ENCODE data around the gene ELMOD1. TPM values are rescaled to one million over a fixed set of nuclear protein-coding genes. Genes with fewer than 3 reads are reported as not detected.

The ELMOD1 gene
- total and polyA plus RNA-seq, 10 of the 15 experiments (the other 5 are each of a cell fraction or from before 2014, with no cell fraction given) = not detected

- TF ChIP-seq, protein P1, sequence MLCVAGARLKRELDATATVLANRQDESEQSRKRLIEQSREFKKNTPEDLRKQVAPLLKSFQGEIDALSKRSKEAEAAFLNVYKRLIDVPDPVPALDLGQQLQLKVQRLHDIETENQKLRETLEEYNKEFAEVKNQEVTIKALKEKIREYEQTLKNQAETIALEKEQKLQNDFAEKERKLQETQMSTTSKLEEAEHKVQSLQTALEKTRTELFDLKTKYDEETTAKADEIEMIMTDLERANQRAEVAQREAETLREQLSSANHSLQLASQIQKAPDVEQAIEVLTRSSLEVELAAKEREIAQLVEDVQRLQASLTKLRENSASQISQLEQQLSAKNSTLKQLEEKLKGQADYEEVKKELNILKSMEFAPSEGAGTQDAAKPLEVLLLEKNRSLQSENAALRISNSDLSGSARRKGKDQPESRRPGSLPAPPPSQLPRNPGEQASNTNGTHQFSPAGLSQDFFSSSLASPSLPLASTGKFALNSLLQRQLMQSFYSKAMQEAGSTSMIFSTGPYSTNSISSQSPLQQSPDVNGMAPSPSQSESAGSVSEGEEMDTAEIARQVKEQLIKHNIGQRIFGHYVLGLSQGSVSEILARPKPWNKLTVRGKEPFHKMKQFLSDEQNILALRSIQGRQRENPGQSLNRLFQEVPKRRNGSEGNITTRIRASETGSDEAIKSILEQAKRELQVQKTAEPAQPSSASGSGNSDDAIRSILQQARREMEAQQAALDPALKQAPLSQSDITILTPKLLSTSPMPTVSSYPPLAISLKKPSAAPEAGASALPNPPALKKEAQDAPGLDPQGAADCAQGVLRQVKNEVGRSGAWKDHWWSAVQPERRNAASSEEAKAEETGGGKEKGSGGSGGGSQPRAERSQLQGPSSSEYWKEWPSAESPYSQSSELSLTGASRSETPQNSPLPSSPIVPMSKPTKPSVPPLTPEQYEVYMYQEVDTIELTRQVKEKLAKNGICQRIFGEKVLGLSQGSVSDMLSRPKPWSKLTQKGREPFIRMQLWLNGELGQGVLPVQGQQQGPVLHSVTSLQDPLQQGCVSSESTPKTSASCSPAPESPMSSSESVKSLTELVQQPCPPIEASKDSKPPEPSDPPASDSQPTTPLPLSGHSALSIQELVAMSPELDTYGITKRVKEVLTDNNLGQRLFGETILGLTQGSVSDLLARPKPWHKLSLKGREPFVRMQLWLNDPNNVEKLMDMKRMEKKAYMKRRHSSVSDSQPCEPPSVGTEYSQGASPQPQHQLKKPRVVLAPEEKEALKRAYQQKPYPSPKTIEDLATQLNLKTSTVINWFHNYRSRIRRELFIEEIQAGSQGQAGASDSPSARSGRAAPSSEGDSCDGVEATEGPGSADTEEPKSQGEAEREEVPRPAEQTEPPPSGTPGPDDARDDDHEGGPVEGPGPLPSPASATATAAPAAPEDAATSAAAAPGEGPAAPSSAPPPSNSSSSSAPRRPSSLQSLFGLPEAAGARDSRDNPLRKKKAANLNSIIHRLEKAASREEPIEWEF (IDR thresholded peaks at IDR 0.05; ENCODE audit: insufficient replicate concordance, low read depth, low read length) = no peak
- TF ChIP-seq NFXL1 (IDR thresholded peaks at IDR 0.05; ENCODE audit: borderline replicate concordance) = no peak
- TF ChIP-seq, protein P2, sequence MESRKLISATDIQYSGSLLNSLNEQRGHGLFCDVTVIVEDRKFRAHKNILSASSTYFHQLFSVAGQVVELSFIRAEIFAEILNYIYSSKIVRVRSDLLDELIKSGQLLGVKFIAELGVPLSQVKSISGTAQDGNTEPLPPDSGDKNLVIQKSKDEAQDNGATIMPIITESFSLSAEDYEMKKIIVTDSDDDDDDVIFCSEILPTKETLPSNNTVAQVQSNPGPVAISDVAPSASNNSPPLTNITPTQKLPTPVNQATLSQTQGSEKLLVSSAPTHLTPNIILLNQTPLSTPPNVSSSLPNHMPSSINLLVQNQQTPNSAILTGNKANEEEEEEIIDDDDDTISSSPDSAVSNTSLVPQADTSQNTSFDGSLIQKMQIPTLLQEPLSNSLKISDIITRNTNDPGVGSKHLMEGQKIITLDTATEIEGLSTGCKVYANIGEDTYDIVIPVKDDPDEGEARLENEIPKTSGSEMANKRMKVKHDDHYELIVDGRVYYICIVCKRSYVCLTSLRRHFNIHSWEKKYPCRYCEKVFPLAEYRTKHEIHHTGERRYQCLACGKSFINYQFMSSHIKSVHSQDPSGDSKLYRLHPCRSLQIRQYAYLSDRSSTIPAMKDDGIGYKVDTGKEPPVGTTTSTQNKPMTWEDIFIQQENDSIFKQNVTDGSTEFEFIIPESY (IDR thresholded peaks at IDR 0.05) = no peak
- TF ChIP-seq YY1 (IDR thresholded peaks at IDR 0.05; ENCODE audit: low read depth, low read length) = peak; percentile 100
- TF ChIP-seq PML (IDR thresholded peaks at IDR 0.05; ENCODE audit: low read length) = peak; percentile 78; the same call in 1 of the 2 replicates
- 0 out of 2 replicates have a peak, but pooled peaks have one; percentile 9 for TF ChIP-seq RFX5 (IDR thresholded peaks at IDR 0.05; ENCODE audit: low read depth, low read length)
- TF ChIP-seq BRCA1 (IDR thresholded peaks at IDR 0.05; ENCODE audit: low read depth, low read length) = no peak
- TF ChIP-seq ZBTB11 (CRISPR knock-in tag; IDR thresholded peaks at IDR 0.05) = no peak
- peak; percentile 72 for TF ChIP-seq SREBF1 (IDR thresholded peaks at IDR 0.05; ENCODE audit: low read length)
- peak; percentile 99 for TF ChIP-seq MXI1 (IDR thresholded peaks at IDR 0.05; ENCODE audit: low read depth, low read length)
- no peak for TF ChIP-seq NFIC (IDR thresholded peaks at IDR 0.05; ENCODE audit: low read depth, low read length)
- no peak for TF ChIP-seq CBX3 (IDR thresholded peaks at IDR 0.05; ENCODE audit: borderline replicate concordance, low read depth)
- TF ChIP-seq, protein P3, sequence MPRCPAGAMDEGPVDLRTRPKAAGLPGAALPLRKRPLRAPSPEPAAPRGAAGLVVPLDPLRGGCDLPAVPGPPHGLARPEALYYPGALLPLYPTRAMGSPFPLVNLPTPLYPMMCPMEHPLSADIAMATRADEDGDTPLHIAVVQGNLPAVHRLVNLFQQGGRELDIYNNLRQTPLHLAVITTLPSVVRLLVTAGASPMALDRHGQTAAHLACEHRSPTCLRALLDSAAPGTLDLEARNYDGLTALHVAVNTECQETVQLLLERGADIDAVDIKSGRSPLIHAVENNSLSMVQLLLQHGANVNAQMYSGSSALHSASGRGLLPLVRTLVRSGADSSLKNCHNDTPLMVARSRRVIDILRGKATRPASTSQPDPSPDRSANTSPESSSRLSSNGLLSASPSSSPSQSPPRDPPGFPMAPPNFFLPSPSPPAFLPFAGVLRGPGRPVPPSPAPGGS (IDR thresholded peaks at IDR 0.05; ENCODE audit: borderline replicate concordance, insufficient read depth, low read depth, low read length, poor library complexity, severe bottlenecking) = no peak
- TF ChIP-seq, protein P4, sequence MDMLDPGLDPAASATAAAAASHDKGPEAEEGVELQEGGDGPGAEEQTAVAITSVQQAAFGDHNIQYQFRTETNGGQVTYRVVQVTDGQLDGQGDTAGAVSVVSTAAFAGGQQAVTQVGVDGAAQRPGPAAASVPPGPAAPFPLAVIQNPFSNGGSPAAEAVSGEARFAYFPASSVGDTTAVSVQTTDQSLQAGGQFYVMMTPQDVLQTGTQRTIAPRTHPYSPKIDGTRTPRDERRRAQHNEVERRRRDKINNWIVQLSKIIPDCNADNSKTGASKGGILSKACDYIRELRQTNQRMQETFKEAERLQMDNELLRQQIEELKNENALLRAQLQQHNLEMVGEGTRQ (IDR thresholded peaks at IDR 0.05; ENCODE audit: borderline replicate concordance, low read depth, low read length) = peak; percentile 53; the same call in 1 of the 2 replicates
- no peak for TF ChIP-seq KAT2A (conservative IDR thresholded peaks at IDR 0.05; ENCODE audit: control insufficient read depth, low read depth, low read length)
- peak; percentile 77 for TF ChIP-seq CREB1 (IDR thresholded peaks at IDR 0.05; ENCODE audit: low read depth)
Observed at GRCh38 chr11:107565219-107565937, 25.6 kb upstream of the ELMOD1 start, which contains the start of gene ALKBH8 (continued).

Measured in GM12878 (cell line).